NK-92 treated with Interleukin-12 subunit alpha and Interleukin-12 subunit beta, amount 100 ng/mL, for 24 hours (cell line): ENCODE results near the gene OR6B1.
"Not testable (repeated sequence)": the region's sequence is repeated elsewhere in the genome, so short reads cannot be mapped to it uniquely, and the experiment has no call there.

ENCODE experiments used
- DNase-seq: peaks from one replicate; lab custom pipeline; 2025; lab: John Stamatoyannopoulos, UW

OR6B1 gene

DNA sequence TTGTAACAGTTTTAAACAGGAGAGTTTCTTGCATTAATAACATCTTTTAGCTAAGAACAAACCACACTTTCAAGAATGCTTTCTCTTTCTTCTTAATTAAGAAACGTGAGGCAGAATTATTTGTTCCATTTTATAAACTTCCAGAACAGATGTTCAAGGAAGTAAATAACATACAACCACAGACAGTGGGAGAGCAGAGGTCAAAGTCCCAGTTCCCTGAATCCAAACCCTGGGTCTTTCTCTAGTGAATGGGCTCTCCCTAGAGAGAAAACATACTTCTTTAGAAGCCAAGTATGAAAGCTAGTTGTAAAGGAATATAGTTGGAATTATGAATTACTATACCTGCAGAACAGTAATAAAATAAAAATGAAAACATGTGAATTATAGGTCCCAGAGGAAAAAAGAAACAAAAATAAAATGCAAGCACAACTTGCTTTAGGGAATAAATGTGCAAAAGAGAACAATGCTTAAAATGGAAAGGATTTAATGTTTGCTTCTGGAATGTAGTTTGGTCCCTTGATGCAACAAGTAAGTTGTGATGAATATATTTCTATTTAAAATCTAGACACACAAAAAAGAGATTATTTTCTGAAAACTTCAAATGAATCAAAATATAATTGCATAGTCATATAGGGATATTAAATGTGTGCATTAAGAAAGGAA lies 6.0 kb downstream of the OR6B1 start:
- DNase-seq: no peak

DNA sequence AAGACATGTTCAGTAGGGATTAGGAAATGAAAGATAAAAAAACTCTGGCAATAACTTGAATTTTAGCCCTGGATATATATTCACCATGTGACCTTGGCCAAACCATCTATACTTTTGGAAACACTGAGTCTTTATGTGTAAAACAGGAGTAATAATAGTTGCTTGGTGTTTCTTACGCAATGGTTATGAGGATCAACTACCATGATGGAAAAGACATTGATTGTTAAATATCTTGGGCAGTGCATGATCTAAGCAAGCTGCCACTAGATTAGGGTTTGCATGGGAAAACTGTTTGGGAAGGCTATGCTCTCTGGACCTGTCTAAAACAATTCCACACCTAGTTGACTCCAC lies 6.5 kb downstream of the OR6B1 start:
- DNase-seq: no peak

DNA sequence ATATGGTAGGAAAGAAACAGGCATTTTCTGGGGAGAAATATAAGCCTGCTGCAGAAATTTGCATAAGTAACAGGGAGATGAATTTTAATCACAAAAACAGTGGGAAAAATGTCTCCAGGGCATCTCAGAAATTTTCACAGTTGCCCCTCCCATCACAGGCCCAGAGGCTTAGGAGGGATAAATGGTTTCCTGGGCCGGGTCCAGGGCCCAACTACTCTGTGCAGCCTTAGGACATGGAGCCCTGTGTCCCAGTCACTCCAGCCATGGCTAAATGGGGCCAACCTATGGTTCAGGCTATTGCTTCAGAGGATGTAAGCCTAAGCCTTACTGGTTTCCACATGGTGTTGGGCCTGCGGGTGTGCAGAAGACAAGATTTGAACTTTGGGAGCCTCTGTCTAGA lies 9.2 kb downstream of the OR6B1 start:
- no peak for DNase-seq

DNA sequence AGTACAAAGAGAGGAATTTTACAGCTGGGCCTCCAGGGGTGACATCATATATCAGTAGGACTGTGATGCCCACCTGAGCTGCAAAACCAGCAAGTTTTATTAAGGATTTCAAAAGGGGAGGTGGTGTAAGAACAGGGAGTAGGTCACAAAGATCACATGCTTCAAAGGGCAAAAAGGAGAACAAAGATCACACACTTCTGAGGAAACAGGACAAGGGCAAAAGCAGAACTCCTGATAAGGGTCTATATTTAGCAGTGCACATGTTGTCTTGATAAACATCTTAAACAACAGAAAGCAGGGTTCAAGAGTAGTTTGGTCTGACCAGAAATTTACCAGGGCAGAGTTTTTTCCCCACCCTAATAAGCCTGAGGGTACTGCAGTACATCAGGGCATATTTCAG lies 9.9 kb downstream of the OR6B1 start:
- DNase-seq: not testable (repeated sequence)

DNA sequence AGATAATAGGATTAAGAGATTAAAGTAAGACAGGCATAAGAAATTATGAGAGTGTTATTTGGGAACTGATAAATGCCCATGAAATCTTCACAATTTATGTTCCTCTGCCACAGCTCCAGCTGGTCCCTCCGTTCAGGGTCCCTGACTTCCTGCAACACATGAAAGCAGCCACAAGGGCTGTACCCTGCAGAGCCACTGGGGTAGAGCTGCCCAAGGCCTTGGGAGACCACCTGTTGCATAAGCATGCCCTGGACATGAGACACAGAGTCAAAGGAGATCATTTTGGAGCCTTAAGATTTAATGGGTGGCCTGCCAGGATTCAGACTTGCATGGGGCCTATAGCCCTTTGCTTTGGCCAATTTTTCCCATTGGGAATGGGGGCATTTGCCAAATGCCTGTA lies 10.7 kb downstream of the OR6B1 start:
- DNase-seq: not testable (repeated sequence)

DNA sequence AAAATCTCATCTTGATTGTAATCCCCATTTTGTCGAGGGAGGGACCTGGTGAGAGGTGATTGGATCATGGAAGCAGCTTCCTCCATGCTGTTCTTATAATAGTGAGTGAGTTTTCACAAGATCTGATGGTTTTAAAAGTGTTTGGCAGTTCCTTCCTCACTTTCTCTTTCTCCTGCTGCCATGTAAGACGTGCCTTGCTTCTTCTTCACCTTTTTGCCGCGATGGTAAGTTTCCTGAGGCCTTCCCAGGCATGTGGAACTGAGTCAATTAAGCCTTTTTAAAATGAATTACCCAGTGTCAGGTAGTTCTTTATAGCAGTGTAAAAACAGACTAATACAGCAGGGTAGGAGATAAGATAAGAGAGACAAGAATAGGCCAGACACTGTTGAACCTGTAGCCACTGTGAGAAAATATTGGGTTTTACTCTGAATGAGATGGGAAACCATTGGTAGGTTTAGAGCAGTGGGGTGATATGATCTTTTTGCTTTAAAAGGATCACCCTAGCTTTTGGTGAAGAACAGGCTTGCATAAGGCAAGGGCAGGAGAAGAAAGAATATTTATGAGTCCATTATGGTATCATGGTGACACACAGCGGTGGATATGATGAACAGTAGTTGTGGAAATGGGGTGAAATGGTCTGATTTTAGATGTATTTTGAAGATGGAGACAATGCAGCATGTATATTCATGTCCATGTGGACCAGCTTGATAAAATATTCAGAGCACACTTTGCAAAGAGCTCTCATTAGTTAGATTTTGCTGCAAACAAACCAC lies 11.5 kb downstream of the OR6B1 start:
- DNase-seq: no peak

DNA sequence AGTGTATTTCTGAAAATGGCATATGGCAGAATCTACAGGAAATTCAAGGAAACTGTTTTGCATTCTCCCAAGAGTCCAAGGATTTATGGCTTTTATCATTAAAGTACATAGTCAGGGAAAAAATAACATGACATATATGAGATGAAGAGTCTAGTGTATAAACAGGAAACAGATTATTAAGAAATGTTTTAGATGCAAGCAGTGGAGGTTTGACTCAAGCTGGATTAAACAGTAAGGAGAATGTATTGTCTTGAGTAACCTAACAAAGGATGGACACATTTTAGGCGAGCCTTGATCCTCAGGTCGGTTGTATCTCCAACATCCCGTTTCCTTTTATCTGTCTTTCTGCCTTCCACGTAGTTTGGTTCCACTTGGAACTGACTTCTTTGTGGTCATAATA lies 17.9 kb downstream of the OR6B1 start:
- DNase-seq: no peak

DNA sequence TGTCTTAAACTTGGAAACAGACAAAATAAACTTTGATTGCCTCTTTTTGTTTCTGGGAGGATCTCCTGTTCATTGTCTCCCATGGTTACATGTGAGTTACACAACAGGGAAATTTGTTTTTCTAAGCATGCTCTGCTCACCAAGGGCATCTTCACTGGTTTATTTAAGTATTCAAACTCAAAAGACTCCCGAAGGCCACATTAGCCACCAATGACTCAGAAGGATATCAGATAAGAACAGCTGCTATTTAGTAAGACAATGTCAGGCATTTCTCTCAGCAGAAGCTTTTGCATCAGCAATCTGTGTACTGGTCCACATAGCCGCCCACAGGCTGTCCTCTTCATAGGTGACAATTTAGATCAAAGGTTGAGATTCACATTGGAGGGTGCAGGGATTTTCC lies 19.3 kb downstream of the OR6B1 start:
- no peak for DNase-seq

DNA sequence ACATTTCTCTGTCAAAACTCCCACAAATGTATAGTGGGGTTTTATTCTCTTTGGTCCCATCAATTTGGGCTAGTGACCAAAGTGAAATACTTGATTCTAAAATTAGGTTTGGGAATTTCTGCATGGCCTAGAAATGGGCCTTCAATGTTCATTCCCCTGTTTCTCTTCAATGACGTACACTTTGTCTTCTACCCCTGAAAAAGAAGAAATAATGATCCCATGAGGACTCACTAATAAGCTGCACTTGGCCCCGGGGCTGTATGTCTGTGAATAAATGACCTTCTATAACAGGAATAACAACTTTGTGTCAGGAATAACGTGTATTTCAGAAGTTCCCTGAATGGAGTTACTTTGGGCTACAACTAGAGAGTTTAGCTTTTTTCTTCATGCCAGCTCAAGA lies 20.2 kb downstream of the OR6B1 start:
- no peak for DNase-seq

DNA sequence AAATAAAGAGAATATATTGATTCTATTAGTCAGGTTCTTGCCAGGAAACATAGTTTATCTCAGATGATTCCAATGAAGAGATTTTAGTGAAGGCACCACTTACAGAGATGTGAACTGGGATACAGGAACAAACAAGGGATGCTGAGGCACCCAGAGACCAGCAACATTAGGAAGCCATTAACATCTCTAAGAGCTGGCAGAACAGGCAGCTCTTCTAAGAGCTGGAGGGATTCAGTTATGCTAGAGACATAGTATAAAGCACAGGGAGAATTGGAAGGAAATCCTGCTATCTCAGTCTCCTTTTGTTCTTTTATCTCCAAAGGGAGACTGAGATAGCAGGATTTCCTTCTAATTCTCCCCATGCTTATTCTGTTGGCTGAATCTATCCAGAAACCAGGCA lies 22.0 kb downstream of the OR6B1 start:
- no peak for DNase-seq

DNA sequence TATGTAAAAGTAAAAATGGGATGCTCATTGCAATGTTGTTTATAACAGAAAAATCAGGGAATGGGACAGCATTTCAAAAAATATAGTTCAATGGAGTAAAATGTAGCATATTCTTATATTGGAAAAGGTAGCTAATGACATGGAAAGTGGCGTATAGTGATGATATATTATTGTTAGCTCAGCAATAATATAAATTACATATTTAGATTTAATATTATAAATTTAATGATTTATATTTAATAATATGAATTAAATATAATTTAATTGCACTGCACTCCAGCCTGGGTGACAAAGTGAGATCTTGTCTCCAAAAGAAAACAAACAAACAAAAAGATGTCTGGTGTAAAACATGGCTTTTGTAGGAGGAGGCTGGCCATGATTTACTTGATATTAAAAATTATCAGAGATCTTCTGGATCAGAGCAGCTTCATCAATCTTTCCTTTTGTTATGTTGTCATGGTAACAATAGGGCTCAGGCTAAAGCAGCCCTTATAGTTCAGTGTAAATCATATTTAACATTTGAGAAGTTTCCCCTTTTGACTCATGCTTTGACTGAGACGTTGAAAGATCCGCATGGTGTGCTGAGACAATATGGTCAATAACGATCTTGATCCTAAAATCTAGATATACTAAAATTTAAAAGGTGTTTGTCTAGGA lies 23.2 kb downstream of the OR6B1 start:
- no peak for DNase-seq

DNA sequence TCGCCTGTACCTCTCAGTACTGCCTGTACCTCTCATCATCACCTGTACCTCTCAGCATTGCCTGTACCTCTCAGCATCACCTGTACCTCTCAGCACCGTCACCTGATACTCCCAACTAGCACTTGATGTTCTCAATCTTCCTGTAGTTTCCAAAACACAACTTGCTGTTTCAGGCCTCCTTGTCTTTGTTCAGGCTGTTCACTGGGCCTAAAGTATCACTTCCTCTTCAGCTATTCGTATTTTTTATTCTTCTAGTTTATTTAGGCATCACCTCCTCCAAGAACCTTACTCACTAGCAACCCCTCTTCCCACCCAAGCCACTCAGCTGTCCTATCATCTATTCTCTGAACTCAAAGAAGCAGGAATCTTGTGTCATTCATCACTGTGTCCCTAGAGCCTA lies 24.1 kb downstream of the OR6B1 start:
- no peak for DNase-seq

DNA sequence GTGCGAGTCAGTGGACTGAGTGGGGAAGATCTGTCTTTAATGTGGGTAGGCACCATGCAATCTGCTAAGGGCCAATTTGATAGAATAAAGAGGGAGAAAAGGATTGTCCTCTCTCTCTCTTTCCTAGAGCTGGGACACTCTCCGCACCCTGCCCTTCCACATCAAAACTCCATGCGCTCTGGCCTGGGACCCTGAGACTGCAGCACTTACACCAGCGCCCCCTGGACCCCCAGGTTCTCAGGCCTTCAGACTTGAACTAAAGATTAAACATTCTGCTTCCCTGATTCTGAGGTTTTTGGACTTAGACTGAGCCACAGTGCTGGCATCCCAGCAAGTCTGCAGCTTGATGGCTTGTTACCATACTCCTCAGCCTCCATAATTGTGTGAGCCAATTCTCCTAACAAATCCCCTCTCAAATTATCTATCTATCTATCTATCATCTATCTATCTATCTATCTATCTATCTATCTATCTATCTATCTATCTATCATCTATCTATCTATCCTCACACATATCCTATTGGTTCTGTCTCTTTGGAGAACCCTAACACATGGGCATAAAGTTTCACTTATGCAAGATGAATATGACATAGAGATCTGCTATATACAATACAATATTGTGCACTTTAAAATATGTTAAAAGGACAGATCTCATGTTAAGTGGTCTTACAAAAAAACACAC lies 26.2 kb downstream of the OR6B1 start:
- DNase-seq: no peak

DNA sequence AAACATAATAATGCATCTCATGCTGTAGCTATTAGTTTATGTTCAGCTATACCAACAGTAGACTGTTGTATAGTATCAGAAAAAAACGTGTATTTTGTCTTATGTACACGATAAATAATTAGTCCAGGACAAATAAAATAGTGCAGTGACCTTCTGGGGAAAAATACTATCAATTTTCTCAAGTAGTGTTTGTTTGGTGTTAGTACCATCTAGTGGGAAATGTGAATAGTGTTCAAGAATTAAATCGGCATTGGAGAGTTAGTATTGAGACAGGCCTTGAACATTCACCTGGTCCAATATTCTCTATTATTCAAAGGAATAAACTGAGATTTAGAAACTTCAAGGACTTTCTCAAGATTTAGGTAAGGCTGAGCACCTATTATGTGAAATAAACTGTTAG lies 26.9 kb downstream of the OR6B1 start:
- no peak for DNase-seq

DNA sequence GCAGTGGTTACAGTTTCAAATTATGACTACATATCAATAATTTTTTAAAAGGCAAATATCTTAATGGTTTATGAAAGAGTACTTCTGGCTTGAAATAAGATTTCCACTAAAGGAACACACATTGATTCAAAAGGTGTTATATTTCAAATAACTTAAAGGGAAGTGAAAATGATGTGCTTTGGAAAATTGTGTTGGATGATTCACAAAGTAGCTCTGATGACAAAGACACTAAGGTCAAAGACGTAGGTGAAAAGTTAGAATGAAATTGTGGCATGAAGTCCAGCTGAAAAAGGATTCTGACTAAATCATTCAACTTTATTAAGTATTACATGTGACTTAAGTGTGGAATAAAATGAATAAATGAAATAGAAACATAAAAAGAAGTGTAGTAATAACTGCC lies 27.9 kb downstream of the OR6B1 start:
- DNase-seq: no peak

DNA sequence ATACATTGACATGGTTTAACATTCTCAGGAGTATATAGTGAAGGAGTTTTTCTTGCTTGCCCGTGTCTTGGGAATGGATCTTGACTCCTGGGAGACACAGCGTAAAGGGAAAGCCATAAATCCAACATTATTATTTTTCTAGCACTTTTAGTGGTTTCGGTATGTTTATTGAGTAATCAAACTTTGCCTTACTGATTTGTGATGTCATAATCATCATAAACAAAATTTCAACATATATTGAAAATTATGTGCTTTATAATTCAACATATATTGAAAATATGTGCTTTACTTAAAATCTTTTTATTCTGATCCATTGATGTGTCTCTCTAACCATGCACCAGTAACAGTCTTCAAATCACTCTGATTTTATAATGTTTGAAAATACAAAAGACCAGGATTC lies 28.4 kb downstream of the OR6B1 start:
- DNase-seq: no peak

DNA sequence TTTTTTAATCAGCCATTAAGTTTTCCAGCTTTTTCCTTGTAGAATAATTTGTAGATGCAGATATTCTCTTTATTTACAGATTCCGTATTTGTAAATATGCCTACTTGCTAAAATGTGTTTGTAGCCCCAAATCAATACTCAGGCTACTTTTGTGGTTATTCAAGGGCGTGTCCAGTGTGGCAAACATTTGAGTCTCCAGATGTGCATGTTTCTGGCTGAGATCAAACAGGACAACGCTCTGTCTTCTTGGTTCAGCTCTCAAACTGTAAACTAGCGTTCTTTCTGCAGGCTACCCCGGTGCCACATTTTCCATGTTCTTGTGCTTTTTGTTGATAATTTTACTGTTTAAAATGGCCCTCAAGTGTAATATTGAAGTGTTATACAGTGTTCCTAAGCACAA lies 32.4 kb downstream of the OR6B1 start:
- DNase-seq: no peak

DNA sequence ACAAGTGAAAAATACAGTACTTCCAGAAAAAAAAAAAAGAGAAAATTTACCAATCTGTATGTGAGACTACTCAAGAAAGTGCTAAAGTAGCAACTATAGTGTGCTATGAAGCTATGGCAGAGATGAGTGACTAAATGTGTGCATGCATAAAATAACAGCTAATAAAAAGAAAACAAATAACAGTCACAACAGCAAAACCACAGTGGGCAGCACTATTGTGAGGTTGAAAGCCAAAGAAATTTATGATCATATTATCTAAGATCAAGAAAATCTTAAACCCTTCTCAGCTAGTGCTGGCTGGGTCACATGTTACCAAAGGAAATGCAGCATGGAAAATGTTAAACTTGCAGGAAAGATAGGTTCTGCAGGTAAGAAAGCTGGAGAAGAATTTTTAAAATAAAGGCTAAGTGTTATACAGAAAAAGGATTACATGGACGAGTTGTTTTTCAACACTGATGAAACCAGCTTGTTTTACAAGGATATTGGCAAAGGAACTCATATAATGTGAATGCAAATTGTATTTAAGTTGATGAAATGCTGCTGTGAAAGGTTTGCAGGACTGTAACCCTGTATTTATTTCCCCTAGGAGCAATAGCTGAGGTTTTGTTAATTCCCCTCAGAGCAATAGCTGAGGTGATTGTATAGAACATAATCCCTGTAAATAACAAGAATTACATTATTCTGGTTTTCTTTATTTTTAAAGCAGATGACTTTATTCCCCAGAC lies 33.0 kb downstream of the OR6B1 start:
- no peak for DNase-seq

DNA sequence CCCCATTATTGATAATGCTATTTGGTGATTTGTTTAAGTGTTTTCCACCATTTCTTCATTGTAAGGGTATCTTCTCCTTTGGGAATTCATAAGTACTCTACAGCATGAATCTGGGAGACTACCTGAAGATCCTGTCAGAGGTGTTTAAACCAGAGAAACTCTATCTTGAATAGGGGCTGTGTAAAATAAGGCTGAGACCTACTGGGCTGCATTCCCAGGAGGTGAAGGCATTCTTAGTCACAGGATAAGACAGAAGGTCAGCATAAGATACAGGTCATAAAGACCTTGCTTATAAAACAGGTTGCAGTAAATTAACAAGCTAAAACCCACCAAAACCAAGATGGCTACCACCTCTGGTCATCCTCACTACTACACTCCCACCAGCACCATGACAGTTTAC lies 35.3 kb downstream of the OR6B1 start:
- no peak for DNase-seq

DNA sequence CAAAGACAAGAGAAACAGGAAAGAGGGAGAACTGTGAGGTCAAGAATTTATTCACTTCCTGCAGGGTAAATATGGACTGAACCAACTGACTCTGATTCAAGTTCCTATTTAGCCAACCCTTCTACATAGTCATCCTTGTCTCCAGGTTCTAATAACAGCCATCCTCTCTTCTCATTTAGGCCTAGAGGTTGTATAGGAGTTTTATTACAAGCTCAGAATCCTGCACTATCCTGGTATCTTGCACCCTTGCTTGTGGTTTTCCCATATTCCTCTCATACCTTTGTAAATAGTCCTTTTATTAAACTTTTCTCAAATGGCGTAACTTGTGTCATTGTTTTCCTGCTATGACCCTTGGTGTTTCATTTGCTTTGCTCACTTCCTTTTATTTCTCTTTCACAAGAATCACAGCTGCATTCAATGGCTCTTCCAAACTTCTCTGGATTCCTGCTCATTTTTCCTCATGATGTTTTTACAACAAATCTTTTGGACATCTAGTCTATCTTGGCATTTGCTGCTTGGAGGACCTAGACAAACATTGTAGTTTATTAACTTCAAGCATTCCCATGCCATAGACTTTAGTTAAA lies 36.3 kb downstream of the OR6B1 start:
- no peak for DNase-seq

DNA sequence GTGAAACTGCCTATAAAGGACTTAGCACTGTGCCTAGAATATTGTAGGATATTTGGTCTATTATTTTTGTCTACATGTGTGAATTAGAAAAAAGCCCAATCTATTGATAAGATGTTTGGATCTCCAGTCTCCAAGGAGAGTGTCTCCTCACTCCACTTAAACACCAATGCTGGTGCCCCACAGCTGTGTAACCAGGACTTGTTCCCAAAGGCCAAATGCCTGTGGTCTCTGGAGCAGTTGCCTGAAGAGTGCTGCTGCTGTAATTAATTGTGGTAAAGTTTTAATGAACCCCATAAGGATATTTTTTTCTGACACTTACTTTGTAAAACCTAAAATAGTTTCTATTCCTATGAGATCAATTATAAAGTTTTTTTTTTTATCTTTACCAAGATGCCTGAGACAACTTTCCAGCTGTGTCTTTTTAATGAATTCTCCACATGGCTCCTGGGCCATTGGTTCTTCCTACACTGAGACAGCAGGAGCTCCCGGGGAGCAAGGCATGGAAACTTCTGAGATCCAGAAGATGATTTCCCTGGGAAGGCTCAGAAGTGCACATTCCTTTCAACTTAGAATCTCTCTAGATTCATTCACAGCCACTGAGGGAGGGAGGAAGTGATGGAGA lies 37.4 kb downstream of the OR6B1 start:
- DNase-seq: no peak
